HL-60 (cell line): ENCODE data around the gene PDE2A.

Experiments
- TF ChIP-seq, protein P1 (sequence below): IDR thresholded peaks from one replicate; pipeline ENCODE4 v1.5.1; 2011; ENCODE audit warnings: low read length, control low read depth, inconsistent platforms; ENCODE audit not compliant: insufficient read depth
- TF ChIP-seq, protein P2 (sequence below): IDR thresholded peaks from 2 replicates; pipeline ENCODE4 v1.6.1; 2012; ENCODE audit warnings: low read depth; ENCODE audit not compliant: insufficient replicate concordance

DNA sequence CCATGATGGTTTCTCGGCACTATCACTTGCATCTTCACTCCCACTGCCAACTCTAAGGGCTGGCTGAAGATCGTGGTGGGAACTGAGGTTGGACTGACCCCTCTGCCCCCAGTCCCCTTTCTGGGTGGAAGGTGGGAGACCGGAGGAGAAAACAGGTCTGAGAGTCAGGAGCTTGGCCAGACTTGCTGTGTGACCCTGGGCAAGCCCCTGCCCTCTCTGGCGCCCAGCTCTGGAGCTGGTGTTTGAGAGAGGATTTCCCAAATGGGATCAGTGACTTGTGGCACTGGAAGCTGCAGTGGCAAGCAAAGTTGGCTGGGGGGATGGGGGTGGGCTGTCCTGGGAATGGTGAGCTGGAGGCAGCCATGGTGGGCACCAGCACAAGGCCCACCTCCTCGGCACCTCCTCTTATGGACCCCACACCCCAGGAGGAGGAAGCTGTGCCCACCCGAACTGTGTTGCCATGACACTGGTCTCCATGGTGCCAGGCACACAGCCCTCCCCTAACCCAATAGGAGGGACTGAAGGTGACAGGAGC is 6.5 kb upstream of the PDE2A start:
- TF ChIP-seq, protein P1, sequence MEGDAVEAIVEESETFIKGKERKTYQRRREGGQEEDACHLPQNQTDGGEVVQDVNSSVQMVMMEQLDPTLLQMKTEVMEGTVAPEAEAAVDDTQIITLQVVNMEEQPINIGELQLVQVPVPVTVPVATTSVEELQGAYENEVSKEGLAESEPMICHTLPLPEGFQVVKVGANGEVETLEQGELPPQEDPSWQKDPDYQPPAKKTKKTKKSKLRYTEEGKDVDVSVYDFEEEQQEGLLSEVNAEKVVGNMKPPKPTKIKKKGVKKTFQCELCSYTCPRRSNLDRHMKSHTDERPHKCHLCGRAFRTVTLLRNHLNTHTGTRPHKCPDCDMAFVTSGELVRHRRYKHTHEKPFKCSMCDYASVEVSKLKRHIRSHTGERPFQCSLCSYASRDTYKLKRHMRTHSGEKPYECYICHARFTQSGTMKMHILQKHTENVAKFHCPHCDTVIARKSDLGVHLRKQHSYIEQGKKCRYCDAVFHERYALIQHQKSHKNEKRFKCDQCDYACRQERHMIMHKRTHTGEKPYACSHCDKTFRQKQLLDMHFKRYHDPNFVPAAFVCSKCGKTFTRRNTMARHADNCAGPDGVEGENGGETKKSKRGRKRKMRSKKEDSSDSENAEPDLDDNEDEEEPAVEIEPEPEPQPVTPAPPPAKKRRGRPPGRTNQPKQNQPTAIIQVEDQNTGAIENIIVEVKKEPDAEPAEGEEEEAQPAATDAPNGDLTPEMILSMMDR = no peak
- TF ChIP-seq, protein P2, sequence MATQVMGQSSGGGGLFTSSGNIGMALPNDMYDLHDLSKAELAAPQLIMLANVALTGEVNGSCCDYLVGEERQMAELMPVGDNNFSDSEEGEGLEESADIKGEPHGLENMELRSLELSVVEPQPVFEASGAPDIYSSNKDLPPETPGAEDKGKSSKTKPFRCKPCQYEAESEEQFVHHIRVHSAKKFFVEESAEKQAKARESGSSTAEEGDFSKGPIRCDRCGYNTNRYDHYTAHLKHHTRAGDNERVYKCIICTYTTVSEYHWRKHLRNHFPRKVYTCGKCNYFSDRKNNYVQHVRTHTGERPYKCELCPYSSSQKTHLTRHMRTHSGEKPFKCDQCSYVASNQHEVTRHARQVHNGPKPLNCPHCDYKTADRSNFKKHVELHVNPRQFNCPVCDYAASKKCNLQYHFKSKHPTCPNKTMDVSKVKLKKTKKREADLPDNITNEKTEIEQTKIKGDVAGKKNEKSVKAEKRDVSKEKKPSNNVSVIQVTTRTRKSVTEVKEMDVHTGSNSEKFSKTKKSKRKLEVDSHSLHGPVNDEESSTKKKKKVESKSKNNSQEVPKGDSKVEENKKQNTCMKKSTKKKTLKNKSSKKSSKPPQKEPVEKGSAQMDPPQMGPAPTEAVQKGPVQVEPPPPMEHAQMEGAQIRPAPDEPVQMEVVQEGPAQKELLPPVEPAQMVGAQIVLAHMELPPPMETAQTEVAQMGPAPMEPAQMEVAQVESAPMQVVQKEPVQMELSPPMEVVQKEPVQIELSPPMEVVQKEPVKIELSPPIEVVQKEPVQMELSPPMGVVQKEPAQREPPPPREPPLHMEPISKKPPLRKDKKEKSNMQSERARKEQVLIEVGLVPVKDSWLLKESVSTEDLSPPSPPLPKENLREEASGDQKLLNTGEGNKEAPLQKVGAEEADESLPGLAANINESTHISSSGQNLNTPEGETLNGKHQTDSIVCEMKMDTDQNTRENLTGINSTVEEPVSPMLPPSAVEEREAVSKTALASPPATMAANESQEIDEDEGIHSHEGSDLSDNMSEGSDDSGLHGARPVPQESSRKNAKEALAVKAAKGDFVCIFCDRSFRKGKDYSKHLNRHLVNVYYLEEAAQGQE = no peak
